RWPE2 (cell line): ENCODE measurements around the gene IPO9.

ENCODE experiments used
- ATAC-seq: fragments of 200-7000 bp; cut with Tn5 transposase; 3 replicates; pipeline ENCODE4 v1.9.1; 2021; ENCODE audit warnings: low read depth
- DNase-seq: peaks from one replicate; pipeline ENCODE4 v3.0.0-alpha.2; 2020; ENCODE audit warnings: low spot score
- H3K27ac ChIP-seq: fragments of 450-650 bp; 2 replicates; pipeline ENCODE4 v1.5.1; 2017; ENCODE audit warnings: mild to moderate bottlenecking; ENCODE audit not compliant: poor library complexity, severe bottlenecking
- H3K27me3 ChIP-seq: fragments of 250-450 bp; sonication (Bioruptor Pico); 2 replicates; pipeline ENCODE4 v1.5.1; 2021; ENCODE audit warnings: mild to moderate bottlenecking, moderate library complexity; ENCODE audit not compliant: insufficient read depth, poor library complexity, severe bottlenecking
- H3K36me3 ChIP-seq: fragments of 250-450 bp; sonication (Bioruptor Pico); 2 replicates; pipeline ENCODE4 v1.5.1; 2020; ENCODE audit warnings: low read depth, mild to moderate bottlenecking, moderate library complexity
- H3K4me1 ChIP-seq: fragments of 250-450 bp; sonication (Bioruptor Pico); 2 replicates; pipeline ENCODE4 v1.5.1; 2021; ENCODE audit warnings: mild to moderate bottlenecking, moderate library complexity; ENCODE audit not compliant: insufficient read depth, poor library complexity, severe bottlenecking
- H3K4me3 ChIP-seq: fragments of 250-450 bp; sonication (Bioruptor Pico); 2 replicates; pipeline ENCODE4 v1.5.1; 2021; ENCODE audit warnings: mild to moderate bottlenecking, moderate library complexity; ENCODE audit not compliant: severe bottlenecking
- H3K9me3 ChIP-seq: fragments of 250-450 bp; sonication (Bioruptor Pico); 2 replicates; pipeline ENCODE4 v1.5.1; 2021; ENCODE audit warnings: mild to moderate bottlenecking, moderate library complexity; ENCODE audit not compliant: severe bottlenecking
- TF ChIP-seq, protein P1 (sequence below): fragments of 450-650 bp; IDR thresholded peaks from one replicate; pipeline ENCODE4 v1.5.1; 2017; ENCODE audit warnings: mild to moderate bottlenecking, moderate library complexity; ENCODE audit not compliant: poor library complexity, severe bottlenecking

IPO9 gene

DNA sequence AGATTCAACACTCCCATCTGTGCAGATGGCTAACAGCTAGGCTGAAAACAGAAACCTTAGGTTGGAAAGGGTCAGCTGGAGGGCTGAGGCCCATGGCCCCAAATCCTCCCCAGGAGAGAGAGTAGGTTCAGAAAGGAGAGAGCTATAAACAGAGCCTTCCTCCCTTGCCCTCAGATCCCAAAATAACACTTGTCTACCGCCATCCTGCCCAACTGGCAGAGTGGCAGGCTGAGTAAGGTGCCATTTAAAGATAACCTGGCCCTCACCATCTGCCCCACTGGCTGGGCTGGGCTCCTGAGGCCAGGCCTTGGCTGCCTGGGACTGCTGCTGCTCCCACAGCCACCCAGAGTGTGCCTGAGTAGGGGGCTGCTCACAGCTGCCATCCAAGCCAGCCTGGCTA is 55.5 kb downstream of the IPO9 start:
- Histone ChIP-seq H3K9me3 (no peaks in the 10 kb centered on the region), H3K4me1 (peaks cover 25% of the 10 kb centered on the region), H3K36me3 (no peaks in the 10 kb centered on the region), H3K4me3 (no peak overlapping the region), H3K27me3 (no peaks in the 10 kb centered on the region), H3K27ac (no peak overlapping the region)
- DNase-seq (no peak), ATAC-seq (no peak)
- TF ChIP-seq, protein P1, sequence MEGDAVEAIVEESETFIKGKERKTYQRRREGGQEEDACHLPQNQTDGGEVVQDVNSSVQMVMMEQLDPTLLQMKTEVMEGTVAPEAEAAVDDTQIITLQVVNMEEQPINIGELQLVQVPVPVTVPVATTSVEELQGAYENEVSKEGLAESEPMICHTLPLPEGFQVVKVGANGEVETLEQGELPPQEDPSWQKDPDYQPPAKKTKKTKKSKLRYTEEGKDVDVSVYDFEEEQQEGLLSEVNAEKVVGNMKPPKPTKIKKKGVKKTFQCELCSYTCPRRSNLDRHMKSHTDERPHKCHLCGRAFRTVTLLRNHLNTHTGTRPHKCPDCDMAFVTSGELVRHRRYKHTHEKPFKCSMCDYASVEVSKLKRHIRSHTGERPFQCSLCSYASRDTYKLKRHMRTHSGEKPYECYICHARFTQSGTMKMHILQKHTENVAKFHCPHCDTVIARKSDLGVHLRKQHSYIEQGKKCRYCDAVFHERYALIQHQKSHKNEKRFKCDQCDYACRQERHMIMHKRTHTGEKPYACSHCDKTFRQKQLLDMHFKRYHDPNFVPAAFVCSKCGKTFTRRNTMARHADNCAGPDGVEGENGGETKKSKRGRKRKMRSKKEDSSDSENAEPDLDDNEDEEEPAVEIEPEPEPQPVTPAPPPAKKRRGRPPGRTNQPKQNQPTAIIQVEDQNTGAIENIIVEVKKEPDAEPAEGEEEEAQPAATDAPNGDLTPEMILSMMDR: no peak

DNA sequence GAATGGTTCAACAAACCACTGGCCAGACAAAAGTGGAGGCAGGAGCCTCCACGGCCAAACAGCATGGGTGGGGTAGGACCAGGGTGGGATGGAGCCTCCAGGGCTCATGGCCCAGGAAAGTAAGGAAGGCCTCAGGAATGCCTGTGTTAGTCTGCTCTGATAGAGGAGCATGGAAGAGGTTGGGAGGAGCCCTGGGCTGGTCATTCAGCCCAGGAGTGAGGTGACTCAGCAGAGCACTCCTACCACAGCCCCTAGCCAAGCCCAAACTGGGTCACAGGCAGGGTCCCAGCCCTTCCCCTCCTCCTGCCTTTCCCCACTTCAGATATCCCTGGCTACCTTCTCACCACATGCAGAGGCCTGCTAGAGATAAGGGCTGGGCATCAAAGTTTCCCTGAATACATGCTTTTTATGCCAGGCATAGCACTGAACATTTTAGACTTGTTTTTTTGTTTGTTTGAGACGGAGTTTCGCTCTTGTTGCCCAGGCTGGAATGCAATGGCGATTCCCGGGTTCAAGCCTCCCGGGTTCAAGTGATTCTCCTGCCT is 56.6 kb downstream of the IPO9 start:
- H3K4me1 ChIP-seq: peaks cover 25% of the 10 kb centered on the region
- no peak for DNase-seq

DNA sequence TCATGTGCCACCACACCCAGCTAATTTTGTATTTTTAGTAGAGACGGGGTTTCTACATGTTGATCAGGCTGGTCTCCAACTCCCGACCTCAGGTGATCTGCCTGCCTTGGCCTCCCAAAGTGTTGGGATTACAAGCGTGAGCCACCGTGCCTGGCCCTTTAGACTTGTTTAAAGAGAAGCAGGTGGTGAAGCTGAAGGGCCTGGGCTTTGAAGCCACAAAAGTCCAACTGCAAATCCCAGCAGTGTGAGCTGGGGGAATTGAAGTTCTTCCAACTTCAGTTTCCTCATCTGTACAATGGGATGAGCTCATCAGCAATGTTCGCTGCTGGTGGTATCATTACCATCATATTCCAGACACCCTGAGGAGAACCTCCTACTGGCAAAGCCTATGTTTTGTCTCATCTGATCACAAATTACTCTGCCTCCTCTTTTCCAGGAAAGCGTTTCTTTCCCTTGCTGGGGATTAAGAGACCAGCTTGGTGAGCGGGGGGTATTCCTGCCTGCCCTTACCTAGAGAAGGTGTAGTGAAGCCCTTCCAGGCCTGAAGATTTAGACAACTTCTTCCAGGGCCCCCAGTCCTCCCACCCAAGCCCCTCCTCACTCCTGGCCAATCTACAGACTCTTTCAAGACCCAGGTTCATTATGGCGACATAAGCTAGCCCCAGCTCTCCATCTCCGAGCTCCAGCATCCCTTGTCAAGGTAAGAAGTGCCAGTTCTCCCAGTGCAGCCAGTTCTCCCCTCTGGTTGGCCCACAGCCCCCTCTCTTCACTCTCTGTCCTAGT is 57.3 kb downstream of the IPO9 start:
- DNase-seq (no peak), ATAC-seq (no peak)
- no peaks in the 10 kb centered on the region for H3K9me3 ChIP-seq
- no peaks in the 10 kb centered on the region for H3K27me3 ChIP-seq
- H3K4me3 ChIP-seq: no peak overlapping the region
- TF ChIP-seq, protein P1: no peak
- H3K4me1 ChIP-seq: peaks cover 25% of the 10 kb centered on the region
- no peak overlapping the region for H3K27ac ChIP-seq
- no peaks in the 10 kb centered on the region for H3K36me3 ChIP-seq

More for the DNA sequence above, 56.6 kb downstream of the IPO9 start:
- Histone ChIP-seq H3K36me3 (no peaks in the 10 kb centered on the region), H3K4me3 (no peak overlapping the region), H3K27me3 (no peaks in the 10 kb centered on the region), H3K27ac (no peak overlapping the region), H3K9me3 (no peaks in the 10 kb centered on the region)
- peak; percentile 53 for ATAC-seq
- TF ChIP-seq, protein P1: no peak

DNA sequence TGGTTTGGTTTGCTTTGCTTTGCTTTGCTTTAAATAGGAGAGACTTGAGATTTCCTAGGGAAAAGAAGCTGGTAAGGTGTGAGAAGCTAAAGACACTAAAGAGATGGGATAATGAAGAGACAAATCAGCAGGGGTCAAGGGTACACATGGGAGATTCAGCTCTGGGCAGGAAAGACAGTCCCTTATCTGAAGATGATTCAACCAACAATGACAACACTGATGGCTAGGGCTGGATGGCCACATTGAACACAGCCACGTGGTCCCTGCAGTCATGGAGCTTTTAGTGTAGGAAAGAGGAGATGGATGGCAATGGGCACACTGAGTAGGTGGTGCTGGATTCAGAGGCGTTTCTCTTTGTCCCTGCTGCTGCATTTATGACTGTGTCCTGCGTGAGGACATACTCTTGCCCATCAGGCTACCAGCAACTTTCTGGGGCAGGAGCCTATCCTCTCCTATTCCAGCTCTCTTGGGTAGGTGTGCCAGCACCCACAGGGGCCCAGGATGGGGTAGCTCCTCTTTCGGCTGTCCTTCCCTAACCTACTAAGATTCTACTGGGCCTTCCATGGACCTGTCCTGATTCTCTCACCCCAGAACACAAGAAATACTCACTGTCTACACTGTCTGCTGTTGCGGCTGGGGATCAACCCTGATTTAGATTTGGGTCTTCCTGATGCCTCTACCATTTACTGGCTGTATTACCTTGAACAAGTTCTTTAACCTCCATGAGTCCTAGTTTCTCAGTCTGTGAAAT is 58.3 kb downstream of the IPO9 start:
- H3K27ac ChIP-seq: no peak overlapping the region
- H3K36me3 ChIP-seq: no peaks in the 10 kb centered on the region
- ATAC-seq: no peak
- no peaks in the 10 kb centered on the region for H3K9me3 ChIP-seq
- TF ChIP-seq, protein P1: no peak
- H3K27me3 ChIP-seq: no peaks in the 10 kb centered on the region
- DNase-seq: no peak
- peaks cover 25% of the 10 kb centered on the region for H3K4me1 ChIP-seq
- H3K4me3 ChIP-seq: no peak overlapping the region
